Vagina (tissue), 2 donors: ENCODE data around the gene ABLIM1.

Source experiments
- POLR2A ChIP-seq, 2 donors: fragments of 450-650 bp; IDR thresholded peaks; one replicate each; pipeline ENCODE4 v1.6.1; 2017; ENCODE audit warnings: antibody characterized with exemption in 2 of 2, mild to moderate bottlenecking in 2 of 2, moderate library complexity in 2 of 2
- TF ChIP-seq, protein P1 (sequence below), 3 experiments: fragments of 450-650 bp in 2 of 3; fragments of 200-600 bp in 1 of 3; sonication (generic) in 1 of 3; IDR thresholded peaks; one replicate each; pipeline ENCODE4 v1.5.1; 2017 to 2019; ENCODE audit warnings: antibody characterized with exemption in 3 of 3, mild to moderate bottlenecking in 2 of 3, moderate library complexity in 2 of 3

DNA sequence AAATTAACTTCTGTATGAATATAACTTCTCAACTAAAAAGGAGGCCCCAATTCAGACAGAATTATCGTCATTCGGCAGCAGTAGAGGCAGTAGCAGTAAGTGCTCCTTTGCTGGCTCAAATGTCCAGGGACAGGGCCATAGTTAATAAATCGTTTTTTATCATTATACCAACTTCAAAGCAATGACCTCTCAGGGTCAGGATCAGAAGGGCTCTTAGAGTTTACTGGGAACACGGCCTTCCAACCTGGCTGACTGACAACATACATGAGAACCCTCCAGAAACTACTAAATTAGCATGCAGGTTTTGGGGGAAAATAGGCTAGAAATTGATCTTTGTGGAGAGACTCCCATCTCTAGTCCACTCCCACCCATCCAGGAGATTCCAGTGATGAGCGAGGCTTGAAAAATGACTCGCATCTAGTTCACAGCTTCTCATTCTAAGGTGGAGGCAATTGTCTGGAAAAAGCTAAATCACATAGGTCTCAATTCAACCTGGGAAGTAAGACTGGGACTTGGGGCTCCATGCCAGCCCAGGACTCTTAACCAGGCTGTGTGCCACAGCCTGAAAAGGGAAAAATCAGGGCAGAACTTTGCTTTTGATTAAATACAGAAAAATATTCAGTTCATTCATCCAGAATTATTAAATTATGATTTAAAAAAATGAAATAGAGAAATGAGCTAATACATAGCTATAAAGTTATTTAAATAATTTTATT lies 84.6 kb downstream of the ABLIM1 start:
- TF ChIP-seq, protein P1, sequence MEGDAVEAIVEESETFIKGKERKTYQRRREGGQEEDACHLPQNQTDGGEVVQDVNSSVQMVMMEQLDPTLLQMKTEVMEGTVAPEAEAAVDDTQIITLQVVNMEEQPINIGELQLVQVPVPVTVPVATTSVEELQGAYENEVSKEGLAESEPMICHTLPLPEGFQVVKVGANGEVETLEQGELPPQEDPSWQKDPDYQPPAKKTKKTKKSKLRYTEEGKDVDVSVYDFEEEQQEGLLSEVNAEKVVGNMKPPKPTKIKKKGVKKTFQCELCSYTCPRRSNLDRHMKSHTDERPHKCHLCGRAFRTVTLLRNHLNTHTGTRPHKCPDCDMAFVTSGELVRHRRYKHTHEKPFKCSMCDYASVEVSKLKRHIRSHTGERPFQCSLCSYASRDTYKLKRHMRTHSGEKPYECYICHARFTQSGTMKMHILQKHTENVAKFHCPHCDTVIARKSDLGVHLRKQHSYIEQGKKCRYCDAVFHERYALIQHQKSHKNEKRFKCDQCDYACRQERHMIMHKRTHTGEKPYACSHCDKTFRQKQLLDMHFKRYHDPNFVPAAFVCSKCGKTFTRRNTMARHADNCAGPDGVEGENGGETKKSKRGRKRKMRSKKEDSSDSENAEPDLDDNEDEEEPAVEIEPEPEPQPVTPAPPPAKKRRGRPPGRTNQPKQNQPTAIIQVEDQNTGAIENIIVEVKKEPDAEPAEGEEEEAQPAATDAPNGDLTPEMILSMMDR (IDR thresholded peaks at IDR 0.05) = no peak
- no peak for TF ChIP-seq POLR2A (IDR thresholded peaks at IDR 0.05)
